HUES48 (cell line): Measurements from ENCODE around the gene TSR1.

Experiments used
- H3K27ac ChIP-seq: one replicate; pipeline ENCODE4 v1.7.0; 2013; ENCODE audit warnings: low read depth, low read length, inconsistent platforms
- H3K27me3 ChIP-seq: 2 replicates; pipeline ENCODE4 v1.6.1; 2013; ENCODE audit warnings: mild to moderate bottlenecking, low read length; ENCODE audit not compliant: control insufficient read depth, insufficient read depth
- H3K36me3 ChIP-seq: 2 replicates; pipeline ENCODE4 v1.6.1; 2013; ENCODE audit warnings: low read length; ENCODE audit not compliant: control insufficient read depth, insufficient read depth
- H3K4me1 ChIP-seq: 2 replicates; pipeline ENCODE4 v1.6.1; 2013; ENCODE audit warnings: mild to moderate bottlenecking, low read length; ENCODE audit not compliant: control insufficient read depth, insufficient read depth
- H3K4me3 ChIP-seq: 2 replicates; pipeline ENCODE4 v1.5.1; 2013; ENCODE audit warnings: mild to moderate bottlenecking, low read depth, low read length
- H3K9ac ChIP-seq: 2 replicates; pipeline ENCODE4 v1.6.1; 2013; ENCODE audit warnings: mild to moderate bottlenecking, low read depth, low read length, moderate library complexity
- H3K9me3 ChIP-seq: 2 replicates; pipeline ENCODE4 v1.6.1; 2013; ENCODE audit warnings: low read length; ENCODE audit not compliant: control insufficient read depth, insufficient read depth

TSR1 gene

DNA sequence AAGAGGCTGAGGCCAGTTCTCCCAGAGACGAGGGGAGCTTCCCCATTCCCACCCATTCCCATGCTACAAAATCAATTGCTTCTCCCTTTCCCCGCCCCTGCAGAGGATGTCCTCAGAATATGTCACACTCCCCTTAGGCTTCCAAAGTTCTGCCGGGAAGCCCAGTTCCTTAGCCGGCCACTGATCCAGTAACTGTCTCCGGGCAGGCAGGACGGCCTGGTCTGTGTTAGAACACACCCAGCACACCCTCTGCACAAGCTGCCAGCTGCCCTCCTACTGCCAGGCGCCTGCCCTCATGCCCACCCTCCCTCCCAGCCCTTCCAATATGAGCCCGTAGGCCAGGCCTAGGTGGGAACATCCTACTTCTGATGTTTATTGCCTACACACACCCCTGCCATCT lies 32.1 kb upstream of the TSR1 start:
- no peaks in the 10 kb centered on the region for H3K9me3 ChIP-seq
- H3K4me1 ChIP-seq: peaks cover 2% of the 10 kb centered on the region; the same call in 1 of the 2 replicates

DNA sequence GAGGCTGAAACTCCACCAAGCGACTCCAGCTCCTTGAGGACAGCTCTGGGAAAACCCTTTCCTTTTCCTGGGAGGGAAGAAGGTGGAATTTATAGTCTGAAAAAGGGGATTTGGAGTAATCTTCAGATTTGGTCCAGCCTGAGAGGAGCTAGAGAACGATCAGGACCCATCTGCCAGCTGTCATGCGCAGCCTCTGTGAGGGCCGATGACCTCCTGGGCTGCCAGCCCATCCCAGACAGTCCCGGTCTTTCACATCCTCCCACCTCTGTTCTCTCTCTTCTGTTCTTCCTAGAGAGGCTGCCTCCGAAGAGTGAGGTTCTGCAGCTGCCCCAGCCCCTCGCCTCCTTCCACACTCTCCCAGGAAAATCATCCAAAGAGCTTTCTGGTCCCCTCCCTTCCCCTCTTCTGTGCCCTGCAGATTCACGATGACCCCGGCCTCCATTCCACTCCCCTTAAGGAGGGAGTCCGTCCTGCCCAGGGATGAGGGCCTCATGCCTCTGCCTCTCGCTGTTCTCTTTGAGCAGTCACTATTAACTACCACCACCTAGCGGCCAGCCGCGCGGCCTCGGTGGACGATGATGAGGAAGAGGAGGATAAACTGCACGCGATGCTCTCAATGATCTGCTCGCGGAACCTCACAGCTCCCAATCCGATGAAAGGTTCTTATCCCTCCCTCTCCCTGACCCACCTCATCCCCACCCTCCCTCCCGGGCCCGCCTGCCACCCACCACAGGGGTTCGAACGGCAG lies 30.7 kb upstream of the TSR1 start:
- H3K27ac ChIP-seq: no peak overlapping the region
- no peak overlapping the region for H3K4me3 ChIP-seq
- H3K9me3 ChIP-seq: no peaks in the 10 kb centered on the region
- no peak overlapping the region for H3K9ac ChIP-seq
- H3K4me1 ChIP-seq: peaks cover 2% of the 10 kb centered on the region; the same call in 1 of the 2 replicates
- H3K27me3 ChIP-seq: no peaks in the 10 kb centered on the region
- H3K36me3 ChIP-seq: peaks cover 38% of the 10 kb centered on the region

More for the DNA sequence above, 32.1 kb upstream of the TSR1 start:
- H3K36me3 ChIP-seq: peaks cover 37% of the 10 kb centered on the region
- no peaks in the 10 kb centered on the region for H3K27me3 ChIP-seq
- no peak overlapping the region for H3K4me3 ChIP-seq
- H3K27ac ChIP-seq: no peak overlapping the region
- H3K9ac ChIP-seq: no peak overlapping the region

DNA sequence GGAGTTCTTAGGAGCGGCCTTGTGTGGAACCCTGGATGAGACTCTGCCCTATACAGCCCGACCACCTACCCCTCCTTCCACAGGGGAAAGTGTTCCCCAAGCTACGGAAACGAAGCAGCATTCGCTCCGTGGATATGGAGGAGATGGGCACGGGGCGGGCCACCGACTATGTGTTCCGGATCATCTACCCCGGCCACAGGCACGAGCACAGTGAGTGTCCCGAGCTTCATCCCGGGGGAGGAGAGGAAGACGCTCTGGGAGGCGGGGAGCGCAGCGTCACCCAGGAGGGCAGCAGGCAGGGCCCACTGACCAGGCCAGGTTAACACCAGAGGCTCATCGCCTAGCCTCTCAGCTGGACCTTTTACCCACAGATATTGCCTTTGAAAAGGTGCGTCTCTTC lies 28.9 kb upstream of the TSR1 start:
- H3K4me1 ChIP-seq: peaks cover 2% of the 10 kb centered on the region; the same call in 1 of the 2 replicates
- no peak overlapping the region for H3K27ac ChIP-seq
- H3K27me3 ChIP-seq: no peaks in the 10 kb centered on the region
- H3K9me3 ChIP-seq: no peaks in the 10 kb centered on the region
- H3K4me3 ChIP-seq: no peak overlapping the region
- peaks cover 35% of the 10 kb centered on the region for H3K36me3 ChIP-seq
- no peak overlapping the region for H3K9ac ChIP-seq

DNA sequence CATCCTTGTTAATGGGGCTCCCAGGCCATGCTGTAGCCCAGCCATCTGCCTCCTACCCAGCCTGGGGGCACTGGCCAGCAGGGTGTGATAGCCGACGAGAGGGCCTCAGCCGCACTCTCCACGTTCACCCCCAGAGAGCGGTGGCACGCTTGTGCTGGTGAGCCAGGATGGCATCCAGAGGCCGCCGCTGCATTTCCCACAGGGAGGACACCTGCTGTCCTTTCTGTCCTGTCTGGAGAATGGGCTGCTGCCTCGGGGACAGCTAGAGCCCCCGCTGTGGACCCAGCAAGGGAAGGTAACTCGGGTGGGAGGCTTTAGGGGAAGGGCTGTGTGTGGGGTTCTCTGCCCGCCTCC lies 28.5 kb upstream of the TSR1 start:
- Histone ChIP-seq H3K4me3 (no peak overlapping the region), H3K27me3 (no peaks in the 10 kb centered on the region), H3K9ac (no peak overlapping the region), H3K36me3 (peaks cover 36% of the 10 kb centered on the region), H3K27ac (no peak overlapping the region), H3K9me3 (no peaks in the 10 kb centered on the region), H3K4me1 (no peaks in the 10 kb centered on the region)

DNA sequence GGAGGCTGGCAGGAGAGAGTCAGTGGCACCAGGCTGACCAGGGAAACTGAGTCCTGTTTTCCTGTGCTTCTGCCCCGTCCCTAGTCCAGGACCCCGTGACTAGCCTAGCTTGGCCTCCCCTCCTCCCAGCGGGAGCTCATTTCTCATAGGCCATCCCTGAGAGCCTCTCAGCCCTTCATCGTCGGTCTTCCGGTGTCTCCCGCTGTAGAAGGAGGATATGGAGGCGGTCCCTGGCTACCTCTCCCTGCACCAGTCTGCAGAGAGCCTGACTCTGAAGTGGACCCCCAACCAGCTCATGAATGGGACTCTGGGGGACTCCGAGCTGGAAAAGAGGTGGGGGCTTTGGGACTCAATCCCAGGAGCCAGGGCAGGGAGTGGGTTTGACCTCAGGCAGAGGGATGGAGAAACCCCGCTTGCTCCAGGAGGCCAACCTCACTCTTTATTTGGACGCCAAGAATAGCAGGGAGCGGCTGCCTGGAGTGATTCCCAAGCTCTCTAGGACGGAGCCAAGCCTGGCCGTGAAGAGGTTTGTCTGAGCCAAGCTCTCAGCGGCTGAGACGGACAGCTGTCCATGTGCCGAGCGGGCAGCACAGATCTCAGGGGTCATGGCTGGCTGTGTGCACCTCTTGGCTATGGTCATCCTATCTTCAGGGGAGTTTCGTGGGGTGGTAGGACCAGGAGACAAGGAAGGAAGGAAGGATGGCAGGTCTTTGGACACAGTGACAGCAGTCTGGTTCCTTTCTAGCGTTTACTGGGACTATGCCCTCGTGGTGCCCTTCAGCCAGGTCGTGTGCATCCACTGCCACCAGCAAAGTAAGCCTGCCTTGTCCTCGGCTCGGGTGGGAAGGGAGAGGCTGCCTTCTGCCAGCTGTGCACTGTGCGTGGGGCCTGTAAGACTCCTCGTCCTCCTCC lies 27.9 kb upstream of the TSR1 start:
- no peaks in the 10 kb centered on the region for H3K9me3 ChIP-seq
- peaks cover 38% of the 10 kb centered on the region for H3K36me3 ChIP-seq
- no peaks in the 10 kb centered on the region for H3K4me1 ChIP-seq
- no peak overlapping the region for H3K27ac ChIP-seq
- no peak overlapping the region for H3K9ac ChIP-seq
- H3K4me3 ChIP-seq: no peak overlapping the region
- no peaks in the 10 kb centered on the region for H3K27me3 ChIP-seq

DNA sequence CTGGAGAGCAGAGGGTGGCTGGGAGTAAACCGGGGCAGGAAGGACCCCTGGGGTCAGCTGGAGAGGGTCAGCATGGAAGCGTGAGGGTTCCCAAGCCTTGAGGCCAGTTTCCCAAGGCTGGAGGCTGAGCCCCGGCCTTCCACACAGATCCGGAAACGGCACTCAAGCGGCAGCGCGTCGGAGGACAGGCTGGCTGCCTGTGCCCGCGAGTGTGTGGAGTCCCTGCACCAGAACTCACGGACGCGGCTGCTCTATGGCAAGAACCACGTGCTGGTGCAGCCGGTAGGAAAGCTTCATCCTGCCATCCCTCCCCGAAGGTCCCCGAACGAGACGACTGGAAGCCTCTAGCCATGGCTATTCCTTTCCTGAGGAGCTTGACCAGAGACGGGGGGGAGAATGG lies 27.1 kb upstream of the TSR1 start:
- Histone ChIP-seq H3K9me3 (no peaks in the 10 kb centered on the region), H3K27ac (no peak overlapping the region), H3K36me3 (peaks cover 38% of the 10 kb centered on the region), H3K27me3 (no peaks in the 10 kb centered on the region), H3K9ac (no peak overlapping the region), H3K4me1 (no peaks in the 10 kb centered on the region), H3K4me3 (no peak overlapping the region)

DNA sequence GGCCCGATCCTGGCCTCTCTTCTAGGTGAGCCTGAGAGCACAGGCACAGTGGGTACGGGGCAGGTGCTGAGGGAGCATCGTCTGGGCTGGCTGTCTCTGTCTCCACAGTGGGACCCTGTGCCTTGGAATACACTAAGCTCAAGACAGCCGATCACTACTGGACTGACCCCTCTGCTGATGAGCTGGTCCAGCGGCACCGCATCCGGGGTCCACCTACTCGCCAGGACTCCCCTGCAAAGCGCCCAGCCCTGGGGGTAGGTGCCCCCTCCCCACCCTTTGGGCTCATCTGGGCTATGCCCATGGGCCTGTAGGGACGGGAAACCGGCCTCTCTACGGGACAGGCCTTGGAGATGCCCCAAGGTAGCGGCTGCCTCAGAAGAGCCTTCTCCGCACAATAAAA lies 26.6 kb upstream of the TSR1 start:
- Histone ChIP-seq H3K9ac (no peak overlapping the region), H3K36me3 (peaks cover 38% of the 10 kb centered on the region), H3K27me3 (no peaks in the 10 kb centered on the region), H3K4me1 (no peaks in the 10 kb centered on the region), H3K4me3 (no peak overlapping the region), H3K9me3 (no peaks in the 10 kb centered on the region), H3K27ac (no peak overlapping the region)

DNA sequence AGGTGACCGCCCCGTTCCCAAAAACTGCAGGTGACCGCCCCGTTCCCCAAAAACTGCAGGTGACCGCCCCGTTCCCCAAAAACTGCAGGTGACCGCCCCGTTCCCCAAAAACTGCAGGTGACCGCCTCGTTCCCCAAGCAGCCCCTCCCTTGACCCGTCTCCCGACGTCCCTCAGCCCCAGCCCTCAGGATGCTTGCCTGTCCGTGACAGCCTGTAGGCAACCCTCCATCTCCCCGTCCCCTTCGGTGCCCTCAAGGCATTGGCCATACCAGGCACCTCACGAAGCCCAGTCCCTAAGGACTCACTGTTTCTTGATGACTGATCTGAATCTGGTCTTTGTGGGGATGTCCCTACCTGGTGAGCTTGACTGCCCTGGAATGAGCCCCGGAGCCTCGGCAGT lies 26.2 kb upstream of the TSR1 start:
- Histone ChIP-seq H3K27me3 (no peaks in the 10 kb centered on the region), H3K9ac (no peak overlapping the region), H3K4me3 (no peak overlapping the region), H3K9me3 (no peaks in the 10 kb centered on the region), H3K27ac (no peak overlapping the region), H3K4me1 (no peaks in the 10 kb centered on the region), H3K36me3 (peaks cover 38% of the 10 kb centered on the region)

DNA sequence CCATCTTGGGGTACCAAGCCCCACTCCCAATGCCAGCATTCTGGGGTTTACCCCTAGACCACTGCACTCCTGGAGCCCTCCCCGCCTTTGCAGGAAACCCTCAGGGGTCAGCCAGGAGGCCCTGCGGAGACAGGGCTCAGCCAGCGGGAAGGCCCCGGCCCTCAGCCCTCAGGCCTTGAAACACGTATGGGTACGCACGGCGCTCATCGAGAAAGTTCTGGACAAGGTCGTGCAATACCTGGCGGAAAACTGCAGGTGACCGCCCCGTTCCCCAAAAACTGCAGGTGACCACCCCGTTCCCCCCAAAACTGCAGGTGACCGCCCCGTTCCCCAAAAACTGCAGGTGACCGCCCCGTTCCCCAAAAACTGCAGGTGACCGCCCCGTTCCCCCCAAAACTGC lies 25.8 kb upstream of the TSR1 start:
- Histone ChIP-seq H3K36me3 (peaks cover 38% of the 10 kb centered on the region), H3K9ac (no peak overlapping the region), H3K27me3 (no peaks in the 10 kb centered on the region), H3K4me1 (no peaks in the 10 kb centered on the region), H3K27ac (no peak overlapping the region), H3K4me3 (no peak overlapping the region), H3K9me3 (no peaks in the 10 kb centered on the region)

DNA sequence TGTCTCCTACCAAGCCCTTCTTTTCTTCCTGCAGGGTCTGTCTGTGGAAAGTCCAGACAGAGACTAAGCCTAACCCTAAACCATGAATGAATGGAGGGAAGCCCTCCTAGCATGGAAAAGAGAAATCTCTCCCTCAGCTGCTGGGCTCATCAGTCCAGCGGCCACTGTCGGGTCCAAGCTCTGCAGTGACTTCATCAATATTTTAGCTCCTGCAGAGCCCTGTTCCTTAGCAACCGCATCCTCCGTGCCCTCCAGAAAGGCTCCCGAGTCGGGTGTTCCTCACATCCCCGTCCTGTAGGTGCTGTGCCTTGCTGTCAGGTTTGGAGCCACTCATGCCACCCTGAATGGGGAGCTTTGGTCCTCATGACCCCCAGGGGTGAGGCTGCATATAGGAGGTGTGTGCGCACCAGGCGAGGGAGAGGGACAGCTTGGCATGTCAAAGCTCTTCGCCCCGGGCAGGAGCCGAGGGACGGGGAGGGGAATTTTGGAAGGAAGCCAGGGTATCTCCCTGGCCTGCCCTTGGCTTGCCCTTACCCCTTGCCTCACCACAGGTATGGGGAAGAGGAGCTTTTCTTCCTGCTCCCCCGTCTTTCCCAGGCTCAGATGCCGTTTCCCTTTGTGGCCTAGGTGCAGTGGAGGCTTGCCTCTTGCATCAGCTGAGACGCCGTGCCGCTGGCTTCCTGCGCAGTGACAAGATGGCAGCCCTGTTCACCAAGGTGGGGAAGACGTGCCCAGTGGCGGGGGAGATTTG lies 24.9 kb upstream of the TSR1 start:
- no peaks in the 10 kb centered on the region for H3K27me3 ChIP-seq
- H3K4me1 ChIP-seq: no peaks in the 10 kb centered on the region
- H3K4me3 ChIP-seq: no peak overlapping the region
- H3K9ac ChIP-seq: no peak overlapping the region
- no peaks in the 10 kb centered on the region for H3K9me3 ChIP-seq
- H3K36me3 ChIP-seq: peaks cover 32% of the 10 kb centered on the region
- no peak overlapping the region for H3K27ac ChIP-seq
